Measurements from ENCODE around the gene TMEM79. TPM values are rescaled to one million over a fixed set of nuclear protein-coding genes. Genes with fewer than 3 reads are reported as not detected.
A peak's percentile ranks its signal among the peaks of the same experiment; 100 is the strongest.

TMEM79 gene
- total RNA-seq, 1 donor from 2014 or later = 1.5 TPM

DNA sequence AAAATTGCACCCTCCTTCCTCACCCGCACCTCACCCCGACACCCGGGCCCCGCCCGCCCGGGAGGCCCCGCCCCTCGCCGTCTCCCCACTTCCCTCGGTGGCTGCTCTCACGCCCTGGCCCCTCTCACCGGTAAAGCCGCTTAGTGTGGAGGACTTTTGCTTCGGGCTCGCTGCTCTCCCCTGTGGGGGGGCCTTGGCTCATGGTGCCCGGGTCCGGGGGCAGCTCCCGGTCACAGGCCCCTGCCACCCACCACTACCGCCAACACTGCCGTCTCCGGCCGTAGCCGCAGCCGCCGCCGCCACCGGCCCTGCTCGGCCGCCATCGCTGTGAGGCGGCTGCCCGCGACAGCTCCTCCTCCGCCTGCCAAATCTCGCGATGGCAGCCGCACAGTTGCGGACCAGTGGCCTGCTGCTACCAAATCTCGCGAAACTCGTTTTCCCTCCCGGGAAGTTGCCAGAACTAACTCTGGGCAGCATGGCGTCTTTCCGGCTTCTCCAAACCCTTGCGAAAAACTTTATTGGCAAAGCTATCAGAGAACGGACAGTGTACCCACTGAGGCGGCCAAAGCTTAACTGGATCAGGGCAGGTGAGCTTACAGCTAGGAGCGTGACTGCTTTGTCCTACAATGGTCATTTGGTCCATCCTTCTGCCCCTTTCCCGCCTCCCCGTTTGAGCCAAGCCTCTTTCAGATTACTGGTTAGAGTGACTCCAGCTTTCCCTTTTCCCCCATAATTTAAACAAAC is 1.5 kb upstream of the TMEM79 start, which contains the start of gene SMG5:
SMG5 (minus strand) TSS at position 347 of the 744 bp plus-strand sequence; CDS start at position 202, 145 bp downstream.
- Histone ChIP-seq H3K36me3 (peaks cover 21% of the 10 kb centered on the region), H3K27ac (replicated peaks) (peak within 1 kb of the TSS; percentile 92), H3K27me3 (ENCODE audit: low read depth) (no peaks in the 10 kb centered on the region), H3K9me3 (replicated peaks) (no peaks in the 10 kb centered on the region), H3K4me3 (peak within 1 kb of the TSS; percentile 82), H3K4me1 (peaks cover 49% of the 10 kb centered on the region)
- no peak for TF ChIP-seq CTCF (IDR thresholded peaks at IDR 0.05; ENCODE audit: borderline replicate concordance)
- intact Hi-C loops (cut with micrococcal nuclease) = no loop called here
- DNase-seq = peak; percentile 96

GRCh38 chr1:156283521-156283920 is 604 bp upstream of the TMEM79 start:
- intact Hi-C loops (cut with micrococcal nuclease) = no loop called here
- H3K4me1 ChIP-seq = peaks cover 49% of the 10 kb centered on the region
- TF ChIP-seq CTCF (IDR thresholded peaks at IDR 0.05; ENCODE audit: borderline replicate concordance) = no peak
- H3K27ac ChIP-seq (replicated peaks) = peak overlapping the region; percentile 92
- H3K4me3 ChIP-seq = peak overlapping the region; percentile 82
- no peaks in the 10 kb centered on the region for H3K9me3 ChIP-seq (replicated peaks)
- DNase-seq = no peak
- peaks cover 18% of the 10 kb centered on the region for H3K36me3 ChIP-seq
- H3K27me3 ChIP-seq (ENCODE audit: low read depth) = no peaks in the 10 kb centered on the region

DNA sequence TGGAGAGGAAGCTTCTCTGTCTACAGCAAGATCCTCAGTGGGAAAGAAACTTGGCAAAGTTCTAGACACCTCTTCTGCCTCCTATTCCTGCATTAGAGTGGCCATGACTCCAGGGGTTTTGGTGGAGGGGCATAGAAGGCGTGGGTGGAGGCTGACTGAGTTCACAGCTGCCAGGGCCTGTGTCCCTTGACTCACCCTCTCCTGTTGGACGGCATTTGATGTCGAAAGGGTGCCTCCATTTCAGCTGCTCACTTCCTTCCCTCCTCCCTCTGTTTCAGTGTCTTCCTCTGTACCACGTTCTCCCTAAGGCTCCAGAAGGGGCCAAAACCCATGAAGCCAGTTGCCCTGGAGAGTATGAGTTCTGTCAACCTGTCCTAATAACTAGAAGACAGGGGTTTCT is 632 bp downstream of the TMEM79 start:
- Histone ChIP-seq H3K9me3 (replicated peaks) (no peaks in the 10 kb centered on the region), H3K27ac (replicated peaks) (no peak overlapping the region), H3K27me3 (ENCODE audit: low read depth) (no peaks in the 10 kb centered on the region), H3K36me3 (peaks cover 17% of the 10 kb centered on the region), H3K4me3 (no peak overlapping the region), H3K4me1 (peaks cover 44% of the 10 kb centered on the region)
- DNase-seq = no peak
- intact Hi-C loops (cut with micrococcal nuclease) = no loop called here
- no peak for TF ChIP-seq CTCF (IDR thresholded peaks at IDR 0.05; ENCODE audit: borderline replicate concordance)

DNA sequence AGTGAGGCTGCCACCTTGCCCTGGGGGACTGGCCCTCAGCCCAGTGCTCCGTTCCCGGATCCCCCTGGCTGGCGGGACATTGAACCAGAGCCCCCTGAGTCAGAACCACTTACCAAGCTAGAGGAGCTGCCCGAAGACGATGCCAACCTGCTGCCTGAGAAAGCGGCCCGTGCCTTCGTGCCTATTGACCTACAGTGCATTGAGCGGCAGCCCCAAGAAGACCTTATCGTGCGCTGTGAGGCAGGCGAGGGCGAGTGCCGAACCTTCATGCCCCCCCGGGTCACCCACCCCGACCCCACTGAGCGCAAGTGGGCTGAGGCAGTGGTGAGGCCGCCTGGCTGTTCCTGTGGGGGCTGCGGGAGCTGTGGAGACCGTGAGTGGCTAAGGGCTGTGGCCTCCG is 1.3 kb downstream of the TMEM79 start:
- Histone ChIP-seq H3K4me1 (peaks cover 37% of the 10 kb centered on the region), H3K27ac (replicated peaks) (no peak overlapping the region), H3K36me3 (peaks cover 17% of the 10 kb centered on the region), H3K4me3 (no peak overlapping the region), H3K27me3 (ENCODE audit: low read depth) (no peaks in the 10 kb centered on the region), H3K9me3 (replicated peaks) (no peaks in the 10 kb centered on the region)
- intact Hi-C loops (cut with micrococcal nuclease) = no loop called here
- no peak for DNase-seq
- TF ChIP-seq CTCF (IDR thresholded peaks at IDR 0.05; ENCODE audit: borderline replicate concordance) = no peak

GRCh38 chr1:156286061-156286460 is 1.9 kb downstream of the TMEM79 start:
- Histone ChIP-seq H3K4me3 (no peak overlapping the region), H3K27ac (replicated peaks) (no peak overlapping the region), H3K27me3 (ENCODE audit: low read depth) (no peaks in the 10 kb centered on the region), H3K9me3 (replicated peaks) (no peaks in the 10 kb centered on the region), H3K36me3 (peaks cover 17% of the 10 kb centered on the region), H3K4me1 (peaks cover 35% of the 10 kb centered on the region)
- intact Hi-C loops (cut with micrococcal nuclease) = no loop called here
- no peak for TF ChIP-seq CTCF (IDR thresholded peaks at IDR 0.05; ENCODE audit: borderline replicate concordance)
- DNase-seq = no peak

Data from left ventricle myocardium inferior (tissue), 1 donor.